ENCODE data around the gene SNX24.
"Not testable (repeated sequence)": the region's sequence is repeated elsewhere in the genome, so short reads cannot be mapped to it uniquely, and the experiment has no call there.

SNX24 gene

GRCh38 chr5:122874179-122874875 lies 28.9 kb downstream of the SNX24 start:
- DNase-seq = no peak

- DNase-seq = no peak
Observed at GRCh38 chr5:122877518-122877917, 32.1 kb downstream of the SNX24 start.

- DNase-seq = no peak
Observed at GRCh38 chr5:122879076-122879475, 33.7 kb downstream of the SNX24 start.

- DNase-seq = no peak
Observed at GRCh38 chr5:122880170-122880689, 34.8 kb downstream of the SNX24 start.

GRCh38 chr5:122880749-122881148 lies 35.3 kb downstream of the SNX24 start:
- DNase-seq = no peak

- DNase-seq = no peak
Observed at GRCh38 chr5:122882831-122883230, 37.4 kb downstream of the SNX24 start.

DNA sequence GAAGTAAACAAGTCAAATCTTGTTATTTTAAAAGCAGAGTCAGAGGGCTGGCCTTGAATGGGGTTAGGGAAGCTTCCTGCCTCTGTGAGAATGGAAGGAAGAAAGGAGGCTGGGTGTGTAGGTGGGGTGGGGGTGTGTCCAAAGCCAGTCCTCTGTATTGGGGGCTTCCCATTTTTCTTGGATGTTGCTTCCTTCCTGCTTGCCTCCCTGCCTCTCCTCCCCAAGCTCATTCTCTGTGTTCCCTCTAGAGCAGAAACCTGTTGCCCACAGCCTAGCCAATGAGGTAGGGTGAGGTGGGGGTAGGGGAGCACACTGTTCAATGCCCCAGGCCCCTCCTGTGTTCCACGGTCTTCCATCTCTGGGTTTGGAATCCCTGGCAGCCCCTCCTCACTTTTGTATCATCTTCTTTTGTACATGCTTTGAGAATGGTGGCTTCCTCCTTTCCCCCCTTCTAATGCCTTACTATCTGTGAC lies 39.7 kb downstream of the SNX24 start:
- no peak for DNase-seq

DNA sequence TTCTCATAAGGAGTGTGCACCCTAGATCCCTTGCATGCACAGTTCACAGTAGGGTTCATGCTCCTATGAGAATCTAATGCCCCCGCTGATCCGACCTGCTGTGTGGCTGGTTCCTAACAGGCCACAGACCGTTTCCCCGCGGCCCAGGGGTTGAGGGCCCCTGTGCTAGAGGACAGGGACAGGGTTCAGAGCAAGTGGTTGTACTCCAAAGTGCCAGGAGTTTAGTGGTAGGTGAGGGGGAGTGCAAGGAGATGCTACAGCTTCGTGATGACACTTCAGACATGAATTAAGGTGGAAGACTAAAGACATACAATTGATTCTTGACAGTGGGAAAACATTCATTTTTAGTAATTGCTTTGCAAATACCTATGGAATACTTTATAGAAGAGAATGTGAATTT lies 40.5 kb downstream of the SNX24 start:
- DNase-seq = no peak

DNA sequence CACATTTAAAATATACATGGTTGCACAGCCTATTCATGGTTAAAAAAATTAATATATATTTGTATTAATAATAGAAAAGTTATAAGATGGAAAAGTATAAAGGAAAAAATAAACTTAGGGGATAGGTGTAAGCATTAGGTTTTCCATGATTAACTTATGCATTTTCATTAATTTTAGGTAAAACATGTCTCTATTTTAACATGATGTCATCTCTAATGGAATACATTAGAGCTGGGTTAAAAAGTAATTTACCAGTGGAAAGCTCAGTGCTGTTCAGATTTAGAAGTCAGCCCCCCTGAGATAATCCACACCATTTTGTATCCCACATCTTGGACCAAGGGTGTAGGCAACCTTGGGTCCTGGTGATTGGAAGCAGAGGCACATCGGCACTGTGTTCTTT lies 49.7 kb downstream of the SNX24 start:
- no peak for DNase-seq

- DNase-seq = no peak
Observed at GRCh38 chr5:122896598-122897282, 51.3 kb downstream of the SNX24 start.

- no peak for DNase-seq
Observed at GRCh38 chr5:122897283-122897602, 51.8 kb downstream of the SNX24 start.

GRCh38 chr5:122901346-122901745 lies 55.9 kb downstream of the SNX24 start:
- no peak for DNase-seq

DNA sequence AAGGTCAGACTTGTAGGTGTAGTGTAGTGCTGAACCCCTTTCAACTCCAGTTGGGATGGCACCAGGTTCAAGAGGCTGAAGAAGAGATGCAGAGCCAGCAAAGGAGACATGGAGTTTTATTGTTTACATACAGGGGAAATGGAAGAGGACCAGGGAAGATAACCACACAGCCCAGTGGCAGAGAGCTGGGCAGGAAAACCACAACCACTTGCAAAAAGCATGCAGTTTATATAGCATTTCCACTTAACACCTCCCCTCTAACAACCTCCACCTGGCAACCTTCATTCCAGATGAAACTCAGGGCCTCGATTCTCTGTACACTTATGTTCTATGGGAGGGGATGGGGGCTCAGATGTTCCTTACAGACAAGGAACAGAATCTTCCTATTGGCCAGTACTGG lies 56.9 kb downstream of the SNX24 start:
- no peak for DNase-seq

- DNase-seq = no peak
Observed at GRCh38 chr5:122906768-122907167, 61.4 kb downstream of the SNX24 start.

DNA sequence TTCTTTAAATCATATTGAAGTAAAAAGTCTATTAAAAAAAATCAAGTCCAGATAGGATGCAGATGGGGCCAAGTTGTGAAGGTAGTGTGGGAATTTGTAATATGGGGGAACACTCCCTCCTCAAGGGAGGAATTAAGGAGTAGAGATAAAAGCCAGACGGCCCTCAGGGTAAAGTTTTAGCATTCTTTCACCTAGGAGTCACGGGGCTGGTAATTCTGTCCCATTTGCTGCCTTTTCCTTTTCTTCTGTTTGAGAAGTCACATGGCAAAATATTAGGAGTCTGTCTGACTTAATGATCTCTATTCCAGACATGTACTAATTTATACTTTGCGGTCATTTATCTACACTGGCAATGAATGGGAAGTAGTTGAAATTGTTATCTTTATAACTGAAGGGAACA lies 61.9 kb downstream of the SNX24 start:
- DNase-seq = no peak

DNA sequence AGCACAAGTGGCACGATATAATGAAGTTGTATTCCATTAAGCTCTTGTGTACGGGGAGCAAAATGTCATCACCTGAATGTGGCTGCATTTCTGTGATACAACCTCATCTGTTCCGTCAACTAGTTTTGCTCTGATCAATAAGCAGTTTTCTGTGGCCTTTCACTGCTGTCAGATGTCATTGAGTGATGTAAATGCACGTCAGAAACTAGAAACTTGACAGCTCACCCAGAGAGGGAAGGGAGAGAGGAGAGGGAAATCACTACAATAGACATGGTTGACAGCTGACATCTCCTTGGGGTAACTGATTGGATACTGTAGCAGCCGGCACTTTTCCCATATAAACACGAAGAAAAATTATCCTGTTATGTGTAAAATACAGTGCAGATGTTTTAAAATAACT lies 62.7 kb downstream of the SNX24 start:
- DNase-seq = no peak

GRCh38 chr5:122908662-122909061 lies 63.2 kb downstream of the SNX24 start:
- DNase-seq = no peak

DNA sequence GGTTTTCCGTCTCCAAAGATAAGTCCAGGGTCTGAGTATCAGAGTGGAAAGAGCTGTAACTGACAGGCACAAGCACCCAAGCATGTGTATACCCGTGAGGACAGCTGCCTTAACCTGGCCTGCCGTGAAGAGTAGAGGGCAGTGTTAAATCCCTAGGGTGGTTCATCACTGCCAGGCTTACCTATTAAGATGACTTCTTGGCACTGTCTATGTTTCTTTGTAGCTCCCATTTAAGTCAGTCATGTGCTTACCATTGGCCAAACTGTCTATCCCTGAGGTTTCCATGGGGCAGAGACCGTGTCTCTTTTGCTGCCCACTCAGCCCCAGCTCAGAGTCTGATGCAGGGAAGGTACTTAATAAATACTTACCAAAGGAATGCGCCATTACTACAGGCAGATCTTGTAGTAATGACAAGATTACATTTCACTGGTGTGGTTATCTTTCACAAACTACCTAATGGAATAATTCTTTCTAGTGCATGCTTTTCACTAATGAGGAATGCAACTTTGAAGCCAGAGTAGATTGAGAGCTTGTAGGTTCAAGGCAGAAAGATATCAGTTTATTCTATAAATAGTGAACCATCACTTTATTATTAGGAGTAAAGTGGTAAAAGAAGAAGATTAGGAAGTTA lies 64.2 kb downstream of the SNX24 start:
- no peak for DNase-seq

DNA sequence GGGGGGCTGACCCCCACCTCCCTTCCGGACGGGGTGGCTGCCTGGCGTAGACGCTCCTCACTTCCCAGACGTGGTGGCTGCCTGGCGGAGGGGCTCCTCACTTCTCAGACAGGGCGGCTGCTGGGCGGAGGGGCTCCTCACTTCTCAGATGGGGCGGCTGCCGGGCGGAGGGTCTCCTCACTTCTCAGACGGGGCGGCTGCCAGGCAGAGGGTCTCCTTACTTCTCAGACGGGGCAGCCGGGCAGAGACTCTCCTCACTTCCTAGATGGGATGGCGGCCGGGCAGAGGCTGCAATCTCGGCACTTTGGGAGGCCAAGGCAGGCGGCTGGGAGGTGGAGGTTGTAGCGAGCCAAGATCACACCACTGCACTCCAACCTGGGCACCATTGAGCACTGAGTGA lies 68.0 kb downstream of the SNX24 start:
- not testable (repeated sequence) for DNase-seq

DNA sequence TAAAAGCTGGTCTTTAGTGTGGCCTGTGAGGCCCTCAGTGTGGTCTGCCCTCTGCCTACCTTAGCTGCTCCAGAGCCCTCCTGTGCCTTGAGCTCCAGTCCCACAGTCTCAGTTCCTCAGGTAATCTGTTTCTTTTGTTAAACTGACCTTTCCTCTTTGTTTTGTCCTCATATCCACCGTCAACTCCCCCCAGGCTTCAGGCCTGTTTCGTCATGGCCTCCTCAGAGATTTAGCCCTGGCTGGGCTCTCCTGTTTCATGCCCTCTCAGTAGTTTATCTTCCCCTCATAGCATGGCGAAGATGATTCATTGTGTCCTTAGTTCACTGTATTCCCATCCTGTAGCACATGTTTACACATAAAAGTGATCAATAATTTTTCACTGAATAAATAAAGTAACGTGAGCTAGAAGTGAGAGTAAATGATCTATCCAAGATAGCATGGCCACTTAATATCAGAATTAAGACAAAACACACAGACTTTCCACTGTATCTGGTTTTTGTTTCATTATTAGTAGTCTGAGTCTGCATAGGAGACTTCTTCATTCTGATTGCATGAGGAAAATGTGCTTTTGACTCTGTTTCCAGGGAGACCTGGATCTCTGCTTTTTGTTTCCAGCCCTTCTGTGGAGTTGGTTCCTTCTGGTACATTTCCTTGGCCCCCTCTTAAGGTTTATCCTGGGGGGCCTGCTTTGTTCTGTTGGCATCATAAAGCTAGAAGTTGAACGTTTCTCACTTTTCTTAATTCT lies 70.5 kb downstream of the SNX24 start:
- DNase-seq = no peak

DNA sequence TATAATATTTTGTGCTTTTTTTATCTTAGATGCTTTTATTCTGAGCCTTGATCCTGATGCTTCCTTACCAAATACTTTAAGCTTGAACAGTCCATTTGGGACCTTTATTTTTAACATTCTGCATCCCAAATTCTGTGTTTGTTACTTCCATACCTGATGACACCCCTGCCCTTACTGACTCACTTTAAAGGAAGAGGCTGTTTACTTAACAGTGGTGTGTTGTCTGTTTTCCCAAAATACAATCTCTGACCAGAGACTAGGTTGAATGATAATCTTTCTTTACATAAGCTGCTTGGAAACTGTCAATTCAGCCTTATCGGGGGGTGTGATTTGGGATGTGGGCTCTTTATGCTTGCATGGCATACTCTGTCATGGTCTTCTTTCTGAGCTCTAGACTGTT lies 71.1 kb downstream of the SNX24 start:
- no peak for DNase-seq

DNA sequence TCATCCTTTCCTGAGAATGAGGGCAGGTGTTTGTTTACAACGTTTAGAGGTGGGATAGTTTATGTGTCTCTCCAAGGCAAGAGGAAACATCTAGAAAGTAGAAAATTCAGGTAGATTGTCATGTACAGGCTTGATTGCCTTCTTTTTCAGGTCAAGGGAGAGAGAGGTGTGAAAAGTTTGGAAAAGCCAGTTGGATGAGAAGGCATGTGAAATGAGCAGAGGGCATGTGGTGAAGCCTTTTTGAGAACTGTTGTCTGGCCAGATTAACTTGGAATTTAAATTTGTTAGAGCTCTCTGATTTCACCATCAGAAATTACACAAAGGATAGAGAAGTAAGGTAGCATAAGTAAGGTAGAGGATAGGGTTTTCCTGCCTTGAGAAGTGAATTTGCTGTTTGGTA lies 74.6 kb downstream of the SNX24 start:
- DNase-seq = no peak

DNA sequence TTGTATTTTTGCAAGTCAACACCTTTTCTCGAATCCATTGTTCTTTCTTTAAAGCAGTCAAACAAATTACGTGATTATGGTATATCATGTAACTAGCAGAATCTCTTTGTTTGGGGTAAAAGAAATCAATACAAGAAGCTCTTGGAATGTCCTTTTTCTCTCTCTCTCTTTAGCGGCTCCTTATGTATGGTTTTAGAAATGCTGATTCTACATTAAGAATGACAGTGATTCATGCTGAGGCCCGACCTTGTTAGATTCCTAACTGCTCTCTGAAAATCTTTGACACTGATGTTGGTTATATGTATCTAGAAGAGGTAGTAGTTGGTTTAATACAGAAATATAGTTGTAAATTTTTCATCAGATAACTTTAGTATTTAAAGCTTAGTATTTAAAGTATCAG lies 76.4 kb downstream of the SNX24 start:
- no peak for DNase-seq

All from NCI-H526 treated with DMSO at 0.1 percent for 48 hours (cell line).